ENCODE data around the gene UTP11.
"Not testable (repeated sequence)": the region's sequence is repeated elsewhere in the genome, so short reads cannot be mapped to it uniquely, and the experiment has no call there.

Gene UTP11

GRCh38 chr1:38028105-38028591 is 15.6 kb downstream of the UTP11 start:
- DNase-seq = peak; percentile 71

GRCh38 chr1:38028671-38029070 is 16.1 kb downstream of the UTP11 start:
- DNase-seq = peak; percentile 88

GRCh38 chr1:38029081-38029681 is 16.6 kb downstream of the UTP11 start:
- DNase-seq = peak; percentile 80

GRCh38 chr1:38029685-38030511 is 17.4 kb downstream of the UTP11 start:
- peak; percentile 91 for DNase-seq

GRCh38 chr1:38030596-38031512 is 18.3 kb downstream of the UTP11 start:
- no peak for DNase-seq

GRCh38 chr1:38031513-38031866 is 19.0 kb downstream of the UTP11 start:
- no peak for DNase-seq

- not testable (repeated sequence) for DNase-seq
These were observed 20.5 kb downstream of the UTP11 start for GRCh38 chr1:38032992-38033391.

GRCh38 chr1:38034871-38035270 is 22.3 kb downstream of the UTP11 start:
- DNase-seq = no peak

GRCh38 chr1:38037221-38037939 is 24.8 kb downstream of the UTP11 start:
- peak; percentile 73 for DNase-seq

GRCh38 chr1:38038861-38039260 is 26.3 kb downstream of the UTP11 start:
- no peak for DNase-seq

GRCh38 chr1:38039331-38040088 is 27.0 kb downstream of the UTP11 start:
- DNase-seq = no peak

GRCh38 chr1:38041936-38042834 is 29.7 kb downstream of the UTP11 start:
- peak; percentile 66 for DNase-seq

- DNase-seq = no peak
These were observed 30.7 kb downstream of the UTP11 start for GRCh38 chr1:38043036-38043747.

GRCh38 chr1:38044221-38045215 is 32.0 kb downstream of the UTP11 start:
- DNase-seq = peak; percentile 43

GRCh38 chr1:38045401-38046332 is 33.1 kb downstream of the UTP11 start:
- peak; percentile 81 for DNase-seq

GRCh38 chr1:38046333-38046883 is 33.9 kb downstream of the UTP11 start, which contains the start of gene POU3F1:
Gene POU3F1, minus strand, starts transcription at chr1:38046793. Its CDS starts 50 bp downstream, at chr1:38046743.
- DNase-seq = peak; percentile 51
